GF-D8 (cell line): ENCODE data around the gene ZBTB7C.

Experiments
- DNase-seq: peaks from one replicate; lab custom pipeline; 2025; lab: John Stamatoyannopoulos, UW

The ZBTB7C gene

GRCh38 chr18:48418539-48419276 lies 9.5 kb upstream of the ZBTB7C start:
- DNase-seq, result no peak

- no peak for DNase-seq
Measured at GRCh38 chr18:48417985-48418384, 8.8 kb upstream of the ZBTB7C start.

- DNase-seq, result no peak
Measured at GRCh38 chr18:48413342-48413741, 4.2 kb upstream of the ZBTB7C start.

- no peak for DNase-seq
Measured at GRCh38 chr18:48412339-48412929, 3.3 kb upstream of the ZBTB7C start.

GRCh38 chr18:48410095-48410920 lies 1.1 kb upstream of the ZBTB7C start:
- DNase-seq, result no peak

GRCh38 chr18:48409591-48410094 lies 460 bp upstream of the ZBTB7C start:
- no peak for DNase-seq

GRCh38 chr18:48408111-48408726 lies 964 bp downstream of the ZBTB7C start:
- no peak for DNase-seq

- no peak for DNase-seq
Measured at GRCh38 chr18:48407358-48407757, 1.8 kb downstream of the ZBTB7C start.

- no peak for DNase-seq
Measured at GRCh38 chr18:48405978-48406377, 3.2 kb downstream of the ZBTB7C start.

GRCh38 chr18:48404716-48405507 lies 4.3 kb downstream of the ZBTB7C start:
- no peak for DNase-seq

GRCh38 chr18:48402953-48403352 lies 6.2 kb downstream of the ZBTB7C start:
- no peak for DNase-seq

GRCh38 chr18:48399303-48400075 lies 9.7 kb downstream of the ZBTB7C start:
- DNase-seq, result no peak

GRCh38 chr18:48398074-48398473 lies 11.1 kb downstream of the ZBTB7C start:
- DNase-seq, result no peak

GRCh38 chr18:48397021-48397420 lies 12.2 kb downstream of the ZBTB7C start:
- no peak for DNase-seq

- DNase-seq, result no peak
Measured at GRCh38 chr18:48396561-48396960, 12.6 kb downstream of the ZBTB7C start.

GRCh38 chr18:48395646-48396045 lies 13.5 kb downstream of the ZBTB7C start:
- no peak for DNase-seq

GRCh38 chr18:48394176-48394575 lies 15.0 kb downstream of the ZBTB7C start:
- no peak for DNase-seq

GRCh38 chr18:48393776-48394175 lies 15.4 kb downstream of the ZBTB7C start:
- no peak for DNase-seq

- DNase-seq, result no peak
Measured at GRCh38 chr18:48393170-48393569, 16.0 kb downstream of the ZBTB7C start.

- no peak for DNase-seq
Measured at GRCh38 chr18:48392268-48392667, 16.9 kb downstream of the ZBTB7C start.

- no peak for DNase-seq
Measured at GRCh38 chr18:48391868-48392267, 17.3 kb downstream of the ZBTB7C start.
